Measurements from ENCODE around the gene CLSTN3.

- no peak for TF ChIP-seq POLR2A (IDR thresholded peaks at IDR 0.05; ENCODE audit: low read depth, low read length)
- no peak for TF ChIP-seq TAF1 (IDR thresholded peaks at IDR 0.05; ENCODE audit: borderline replicate concordance, low read depth, low read length)
These were observed at the start of gene CLSTN3 for GRCh38 chr12:7129872-7130691.
